AG09319 (cell line): ENCODE results near the gene RNU6-8.

ENCODE experiments used
- DNase-seq: peaks from one replicate; pipeline ENCODE4 v3.0.0-alpha.2; 2010; ENCODE audit warnings: low read depth; ENCODE audit errors: extremely low read depth
- CTCF ChIP-seq: IDR thresholded peaks from 2 replicates; pipeline ENCODE4 v1.5.1; 2011; ENCODE audit warnings: low read depth, mild to moderate bottlenecking, inconsistent platforms, low read length, moderate library complexity

Gene RNU6-8

DNA sequence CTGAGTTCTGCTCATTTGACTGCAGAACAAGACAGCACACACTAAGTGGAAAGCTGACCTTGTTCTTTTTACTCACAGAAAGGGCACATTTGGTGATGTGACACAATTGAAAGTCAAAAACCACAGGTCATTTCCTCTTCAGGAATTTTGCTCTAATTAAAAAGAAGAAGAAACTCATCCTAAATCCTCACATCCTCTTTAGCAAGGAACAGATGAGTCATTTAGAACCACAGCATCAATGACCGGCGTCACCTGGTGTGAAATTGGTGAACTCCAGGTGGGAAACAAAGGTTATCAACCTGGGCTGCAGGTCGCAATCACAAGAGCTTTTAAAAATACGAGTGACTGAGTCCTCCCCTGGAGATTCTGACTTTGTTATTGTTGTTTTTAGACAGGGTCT is 2.9 kb upstream of the RNU6-8 start:
- TF ChIP-seq CTCF: no peak
- DNase-seq: no peak

DNA sequence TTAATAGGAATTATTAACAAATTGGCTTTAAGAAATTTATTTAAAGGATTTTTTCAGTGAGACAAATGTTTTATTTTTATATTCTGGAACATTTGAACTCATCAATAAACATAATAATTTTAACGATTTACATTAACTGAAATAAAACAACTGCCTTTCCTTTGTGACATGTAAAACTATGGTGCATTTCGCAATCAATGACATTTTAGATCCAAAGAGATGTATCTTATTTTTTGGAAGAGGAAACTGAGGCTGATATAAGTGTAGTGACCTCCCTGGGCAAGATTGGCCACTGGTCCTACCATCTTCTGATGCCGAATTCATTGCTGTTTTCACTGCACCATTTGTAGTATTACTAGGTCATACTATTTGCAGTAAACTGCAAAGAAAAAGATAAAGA is 2.5 kb upstream of the RNU6-8 start:
- no peak for TF ChIP-seq CTCF
- no peak for DNase-seq

- DNase-seq: no peak
- no peak for TF ChIP-seq CTCF
Observed at GRCh38 chr14:32203928-32204357, 874 bp upstream of the RNU6-8 start.

DNA sequence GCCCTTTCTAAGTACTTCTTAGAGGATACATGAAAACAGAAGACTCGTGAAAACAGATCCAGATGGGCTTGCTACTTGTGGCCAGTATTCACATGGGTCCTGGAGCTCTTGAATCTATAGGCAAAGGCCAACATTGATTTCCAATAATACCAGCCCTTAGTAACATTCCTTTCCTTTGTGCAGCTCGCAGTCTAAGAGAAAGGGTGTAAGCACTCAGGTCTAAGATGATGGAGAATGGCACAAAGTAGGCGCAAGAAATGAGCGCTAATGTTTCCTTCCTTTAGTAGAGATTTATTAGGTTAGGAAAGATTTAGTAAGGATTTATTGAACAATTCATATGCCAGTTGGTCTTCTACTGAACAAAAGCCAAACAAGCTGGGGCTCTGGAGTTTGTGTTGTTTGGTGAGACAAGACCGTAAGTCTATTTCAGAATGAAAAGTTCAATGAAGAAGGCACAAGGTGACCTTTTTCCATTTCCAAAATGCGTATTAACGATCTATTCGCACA is 525 bp downstream of the RNU6-8 start:
- no peak for DNase-seq
- TF ChIP-seq CTCF: no peak

- no peak for TF ChIP-seq CTCF
- DNase-seq: no peak
Observed at GRCh38 chr14:32201816-32202490, 1.1 kb downstream of the RNU6-8 start, which contains the start of gene RNU6-7. Gene RNU6-7 (plus strand): TSS chr14:32202045.

- TF ChIP-seq CTCF: no peak
- DNase-seq: no peak
Observed at GRCh38 chr14:32201193-32201815, 1.8 kb downstream of the RNU6-8 start.

GRCh38 chr14:32200368-32201192 is 2.5 kb downstream of the RNU6-8 start:
- TF ChIP-seq CTCF: no peak
- no peak for DNase-seq
